IMR-90 (cell line): ENCODE data around the gene EFNB2. TPM values are rescaled to one million over a fixed set of nuclear protein-coding genes. Genes with fewer than 3 reads are reported as not detected.

Source experiments
- ATAC-seq: fragments of 200-7000 bp; cut with Tn5 transposase; 2 replicates; pipeline ENCODE4 v1.9.1; 2020; ENCODE audit warnings: low read depth, mild to moderate bottlenecking, moderate library complexity
- BruUV-seq: library from RNA; stranded (reverse); fragments of 400-500 nt; replicated peaks from 2 replicates; lab custom pipeline; 2021; lab: Mats Ljungman, UMichigan
- CTCF ChIA-PET: fragments of 300-600 bp; formaldehyde crosslinking; extraction: SDS; loops from one replicate; lab custom pipeline; 2021; ENCODE audit warnings: antibody characterized with exemption; lab: Yijun Ruan, JAX
- POLR2A ChIA-PET: fragments of 300-600 bp; sonication (Branson Sonifier 250); formaldehyde crosslinking; loops from one replicate; lab custom pipeline; 2022; ENCODE audit warnings: antibody characterized with exemption; ENCODE audit not compliant: unreplicated experiment; lab: Charles Lee
- DNase-seq: peaks from one replicate; pipeline ENCODE4 v3.0.0; 2013
- H2AFZ ChIP-seq: replicated peaks from 2 replicates; pipeline ENCODE3; 2013; ENCODE audit warnings: low read length, mild to moderate bottlenecking; ENCODE audit not compliant: poor library complexity
- H2AK5ac ChIP-seq: 2 replicates; pipeline ENCODE4 v1.6.1; 2013; ENCODE audit warnings: low read depth, low read length, inconsistent platforms
- H2AK9ac ChIP-seq: replicated peaks from 2 replicates; pipeline ENCODE3; 2013; ENCODE audit warnings: mild to moderate bottlenecking, low read depth, low read length, moderate library complexity; ENCODE audit not compliant: poor library complexity
- H2BK120ac ChIP-seq: 2 replicates; pipeline ENCODE4 v1.6.1; 2013; ENCODE audit warnings: low read depth, low read length, inconsistent platforms
- H2BK15ac ChIP-seq: 3 replicates; pipeline ENCODE4 v1.6.1; 2013; ENCODE audit warnings: low read depth, low read length, inconsistent platforms
- H2BK20ac ChIP-seq: 2 replicates; pipeline ENCODE4 v1.6.1; 2013; ENCODE audit warnings: low read depth, mild to moderate bottlenecking, inconsistent platforms, low read length, moderate library complexity
- H2BK5ac ChIP-seq: 2 replicates; pipeline ENCODE4 v1.6.1; 2013; ENCODE audit warnings: mild to moderate bottlenecking, low read depth, low read length, inconsistent platforms; ENCODE audit not compliant: poor library complexity, severe bottlenecking
- H3K14ac ChIP-seq: replicated peaks from 2 replicates; pipeline ENCODE4 v1.6.1; 2013; ENCODE audit warnings: low read depth, low read length, inconsistent platforms
- H3K18ac ChIP-seq: 2 replicates; pipeline ENCODE4 v1.6.1; 2013; ENCODE audit warnings: low read depth, low read length, control low read depth
- H3K23ac ChIP-seq: 2 replicates; pipeline ENCODE4 v1.6.1; 2013; ENCODE audit warnings: low read depth, low read length, inconsistent platforms
- H3K27ac ChIP-seq: 2 replicates; pipeline ENCODE4 v1.5.1; 2013; ENCODE audit warnings: mild to moderate bottlenecking, control low read depth, low read length; ENCODE audit not compliant: insufficient read depth
- H3K27me3 ChIP-seq: 2 replicates; pipeline ENCODE4 v1.6.1; 2013; ENCODE audit warnings: low read length; ENCODE audit not compliant: control insufficient read depth, insufficient read depth
- H3K36me3 ChIP-seq: 2 replicates; pipeline ENCODE4 v1.6.1; 2013; ENCODE audit warnings: low read length, mixed read lengths; ENCODE audit not compliant: control insufficient read depth, insufficient read depth
- H3K4ac ChIP-seq: 2 replicates; pipeline ENCODE4 v1.6.1; 2013; ENCODE audit warnings: low read depth, low read length, inconsistent platforms
- H3K4me1 ChIP-seq: 2 replicates; pipeline ENCODE4 v1.6.1; 2013; ENCODE audit warnings: low read length, mixed read lengths; ENCODE audit not compliant: control insufficient read depth, insufficient read depth
- H3K4me2 ChIP-seq: 2 replicates; pipeline ENCODE4 v1.6.1; 2013; ENCODE audit warnings: low read depth, mild to moderate bottlenecking, control low read depth, low read length, moderate library complexity
- H3K4me3 ChIP-seq: 2 replicates; pipeline ENCODE4 v1.5.1; 2013; ENCODE audit warnings: low read depth, mild to moderate bottlenecking, control low read depth, low read length, moderate library complexity; ENCODE audit not compliant: insufficient read depth
- H3K56ac ChIP-seq: 2 replicates; pipeline ENCODE4 v1.6.1; 2013; ENCODE audit warnings: low read length, inconsistent platforms; ENCODE audit not compliant: insufficient read depth; ENCODE audit errors: extremely low read depth
- H3K79me1 ChIP-seq, 2 experiments: 2 replicates each; pipeline ENCODE4 v1.6.1; 2013; ENCODE audit warnings: low read length in 2 of 2, inconsistent platforms in 1 of 2, low read depth in 1 of 2
- H3K9ac ChIP-seq: 2 replicates; pipeline ENCODE4 v1.6.1; 2013; ENCODE audit warnings: low read depth, low read length, control low read depth
- H3K9me1 ChIP-seq: 2 replicates; pipeline ENCODE4 v1.6.1; 2013; ENCODE audit warnings: low read length, inconsistent platforms; ENCODE audit not compliant: insufficient read depth
- H3K9me3 ChIP-seq: 2 replicates; pipeline ENCODE4 v1.6.1; 2013; ENCODE audit warnings: low read length; ENCODE audit not compliant: control insufficient read depth, insufficient read depth
- H4K20me1 ChIP-seq: 2 replicates; pipeline ENCODE4 v1.6.1; 2013; ENCODE audit warnings: low read length, inconsistent platforms; ENCODE audit not compliant: insufficient read depth
- H4K5ac ChIP-seq: 2 replicates; pipeline ENCODE4 v1.6.1; 2013; ENCODE audit warnings: mild to moderate bottlenecking, low read depth, low read length, control low read depth
- H4K8ac ChIP-seq, 2 experiments: 2 replicates each; pipeline ENCODE4 v1.6.1; 2013; ENCODE audit warnings: low read depth in 2 of 2, low read length in 2 of 2, control low read depth in 1 of 2, inconsistent platforms in 1 of 2
- H4K91ac ChIP-seq: 2 replicates; pipeline ENCODE4 v1.6.1; 2013; ENCODE audit warnings: low read depth, low read length, inconsistent platforms; ENCODE audit not compliant: insufficient read depth
- CEBPB ChIP-seq: IDR thresholded peaks from 2 replicates; pipeline ENCODE4 v1.6.1; 2012; ENCODE audit warnings: low read depth, low read length, improper control_type of control experiment
- FOS ChIP-seq: fragments of 150-350 bp; IDR thresholded peaks from 2 replicates; pipeline ENCODE4 v1.6.1; 2016; ENCODE audit warnings: low read depth, low read length
- SMC3 ChIP-seq: fragments of 150-350 bp; IDR thresholded peaks from 2 replicates; pipeline ENCODE4 v1.6.1; 2016; ENCODE audit warnings: low read depth, mild to moderate bottlenecking, antibody characterized with exemption, low read length, moderate library complexity
- WGBS, 2 experiments: methylation state at CpG; one replicate each; pipeline versions ENCODE4 v1.1.5 to v1.1.7; 2013; ENCODE audit warnings: missing lambda C conversion rate in 2 of 2; ENCODE audit not compliant: insufficient read length in 1 of 2; ENCODE audit errors: extremely low coverage in 2 of 2; 5-methylcytosine and 5-hydroxymethylcytosine counted together
- dilution Hi-C: fragments of 300-500 bp; cut with HindIII; formaldehyde crosslinking; loops from one replicate; pipeline ENCODE4 v1.14.3; 2018; ENCODE audit warnings: low sequenced_read_pairs; ENCODE audit not compliant: unreplicated experiment
- in situ Hi-C: fragments of 300-500 bp; cut with MboI; formaldehyde crosslinking; loops from 3 replicates; pipeline ENCODE4 v1.14.3; 2019; ENCODE audit warnings: low sequenced_read_pairs, inconsistent platforms, mixed read lengths
- intact Hi-C: fragments of 100-400 bp; cut with micrococcal nuclease; formaldehyde crosslinking; loops from 2 replicates; pipeline ENCODE4 v1.10.0; 2022
- polyA plus RNA-seq, 3 experiments: library from polyadenylated mRNA; depleted of rRNA; stranded (reverse); fragments of >200 nt; gene quantifications; 2 replicates each; pipeline ENCODE4 v1.2.3, GENCODE V29; 2012; ENCODE audit warnings: low replicate concordance in 1 of 3
- total RNA-seq: library from RNA; depleted of rRNA; stranded (reverse); fragments of >200 nt; gene quantifications from 2 replicates; pipeline ENCODE4 v1.2.3, GENCODE V29; 2012
- TF ChIP-seq, protein P1 (sequence below): conservative IDR thresholded peaks from 2 replicates; pipeline ENCODE4 v1.5.1; 2012; ENCODE audit warnings: mild to moderate bottlenecking, low read depth, low read length, improper control_type of control experiment

EFNB2 gene
- total and polyA plus RNA-seq, 2 of the 4 experiments (the other 2 are of a cell fraction) = 5.4 to 6.0 TPM

DNA sequence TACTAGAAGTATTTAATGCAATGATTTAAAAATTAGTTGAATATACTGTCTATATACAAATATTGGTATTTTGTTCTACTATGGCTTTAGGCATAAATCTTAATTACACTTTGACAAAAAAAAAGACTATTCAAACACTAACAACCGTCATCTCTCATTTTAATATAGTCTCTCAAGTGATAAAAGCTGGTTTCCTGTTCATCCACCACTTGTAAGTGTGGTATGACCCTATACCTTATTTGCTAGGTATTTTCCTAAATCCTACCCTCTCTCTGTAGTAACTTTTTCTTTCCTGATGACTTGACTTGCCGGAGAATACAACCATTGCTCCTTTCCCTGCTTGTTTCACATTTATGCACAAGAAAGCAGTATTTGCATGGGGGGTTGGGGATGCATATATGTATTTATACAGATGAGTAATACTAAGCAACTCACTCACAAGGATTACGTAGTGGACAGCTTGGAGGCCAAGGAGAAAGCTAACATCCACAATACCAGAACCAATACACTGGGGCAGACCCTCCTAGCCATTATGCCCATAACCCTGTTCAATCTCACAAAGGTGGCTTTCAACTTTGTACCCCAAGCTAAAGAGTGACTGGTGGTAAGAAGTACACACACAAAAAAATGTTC, 12.7 kb upstream of the EFNB2 start:
- TF ChIP-seq SMC3 = no peak
- TF ChIP-seq, protein P1, sequence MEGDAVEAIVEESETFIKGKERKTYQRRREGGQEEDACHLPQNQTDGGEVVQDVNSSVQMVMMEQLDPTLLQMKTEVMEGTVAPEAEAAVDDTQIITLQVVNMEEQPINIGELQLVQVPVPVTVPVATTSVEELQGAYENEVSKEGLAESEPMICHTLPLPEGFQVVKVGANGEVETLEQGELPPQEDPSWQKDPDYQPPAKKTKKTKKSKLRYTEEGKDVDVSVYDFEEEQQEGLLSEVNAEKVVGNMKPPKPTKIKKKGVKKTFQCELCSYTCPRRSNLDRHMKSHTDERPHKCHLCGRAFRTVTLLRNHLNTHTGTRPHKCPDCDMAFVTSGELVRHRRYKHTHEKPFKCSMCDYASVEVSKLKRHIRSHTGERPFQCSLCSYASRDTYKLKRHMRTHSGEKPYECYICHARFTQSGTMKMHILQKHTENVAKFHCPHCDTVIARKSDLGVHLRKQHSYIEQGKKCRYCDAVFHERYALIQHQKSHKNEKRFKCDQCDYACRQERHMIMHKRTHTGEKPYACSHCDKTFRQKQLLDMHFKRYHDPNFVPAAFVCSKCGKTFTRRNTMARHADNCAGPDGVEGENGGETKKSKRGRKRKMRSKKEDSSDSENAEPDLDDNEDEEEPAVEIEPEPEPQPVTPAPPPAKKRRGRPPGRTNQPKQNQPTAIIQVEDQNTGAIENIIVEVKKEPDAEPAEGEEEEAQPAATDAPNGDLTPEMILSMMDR = no peak
- TF ChIP-seq FOS = 0 out of 2 replicates have a peak, but pooled peaks have one; percentile 33
- TF ChIP-seq CEBPB = peak; percentile 33; the same call in 1 of the 2 replicates
- Histone ChIP-seq H3K9me3 (no peaks in the 10 kb centered on the region), H2AK5ac (no peak overlapping the region), H4K5ac (no peak overlapping the region), H3K4me1 (peaks cover 6% of the 10 kb centered on the region), H3K14ac (no peak overlapping the region), H2AK9ac (no peak overlapping the region), H3K9ac (no peak overlapping the region), H3K36me3 (peaks cover 12% of the 10 kb centered on the region), H3K27me3 (no peaks in the 10 kb centered on the region), H3K4ac (no peak overlapping the region), H3K4me2 (no peak overlapping the region), H4K8ac (no peak overlapping the region), H3K79me1 (peaks cover 18 to 40% of the 10 kb centered on the region in 2 experiments), H2BK20ac (no peak overlapping the region), H3K56ac (no peak overlapping the region), H2BK5ac (peak overlapping the region; percentile 48), H2AFZ (no peak overlapping the region), H2BK15ac (no peak overlapping the region), H2BK120ac (no peak overlapping the region), H3K18ac (no peak overlapping the region), H4K91ac (no peak overlapping the region), H3K9me1 (peaks cover 12% of the 10 kb centered on the region), H3K23ac (no peak overlapping the region), H3K4me3 (no peak overlapping the region), H3K27ac (no peak overlapping the region), H4K20me1 (peaks cover 38% of the 10 kb centered on the region)
- POLR2A ChIA-PET = no interaction called here
- intact Hi-C loops (no loop called here), in situ Hi-C loops (loop anchor here (25.0 kb wide), 2 partner anchors 1111 to 1211 kb away; no protein-coding TSS in a partner anchor), dilution Hi-C loops (no loop called here)
- no CpG with 5 or more reads among the region's 3 CpGs for WGBS, 2 experiments
- ATAC-seq = peak; percentile 93
- DNase-seq = peak; percentile 78
- BruUV-seq = no TSS peak
- CTCF ChIA-PET = no interaction called here
